Measurements from ENCODE around the gene OBSCN. TPM values are rescaled to one million over a fixed set of nuclear protein-coding genes. Genes with fewer than 3 reads are reported as not detected.

OBSCN gene
- total RNA-seq, 1 experiment from 2014 or later: 5.6 TPM

DNA sequence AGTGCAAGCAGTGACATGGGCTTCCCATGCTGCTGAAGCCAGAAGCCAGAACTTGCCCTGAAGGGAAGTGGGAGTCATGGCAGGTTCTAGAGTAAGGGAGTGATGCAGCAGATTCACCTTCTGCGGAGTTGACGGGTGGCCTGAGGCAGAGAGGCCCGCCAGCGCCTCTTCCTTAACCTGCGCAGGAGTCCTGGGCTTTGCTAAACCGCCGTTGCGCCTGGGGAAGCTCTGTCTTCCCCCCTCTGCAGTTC lies 67.3 kb downstream of the OBSCN start:
- H3K27me3 Mint-ChIP-seq (ENCODE audit: insufficient read depth, unreplicated experiment): no peaks in the 10 kb centered on the region
- CTCF ChIA-PET: interaction anchor here (0.9 kb wide), 1 partner anchor 275 kb away, joined by 6 read pairs; no protein-coding TSS in a partner anchor
- H3K36me3 ChIP-seq (ENCODE audit: control insufficient read depth, insufficient read depth, low read length): no peaks in the 10 kb centered on the region
- H3K27me3 ChIP-seq (replicated peaks; ENCODE audit: control insufficient read depth, insufficient read depth, low read length): no peaks in the 10 kb centered on the region
- no TSS peak for BruUV-seq (replicated peaks)
- no peaks in the 10 kb centered on the region for H3K9me3 ChIP-seq
- intact Hi-C loops (cut with micrococcal nuclease; ENCODE audit: unreplicated experiment): no loop called here
- H3K27ac Mint-ChIP-seq (ENCODE audit: unreplicated experiment): no peak overlapping the region
- no peak for DNase-seq
- TF ChIP-seq, protein P1, sequence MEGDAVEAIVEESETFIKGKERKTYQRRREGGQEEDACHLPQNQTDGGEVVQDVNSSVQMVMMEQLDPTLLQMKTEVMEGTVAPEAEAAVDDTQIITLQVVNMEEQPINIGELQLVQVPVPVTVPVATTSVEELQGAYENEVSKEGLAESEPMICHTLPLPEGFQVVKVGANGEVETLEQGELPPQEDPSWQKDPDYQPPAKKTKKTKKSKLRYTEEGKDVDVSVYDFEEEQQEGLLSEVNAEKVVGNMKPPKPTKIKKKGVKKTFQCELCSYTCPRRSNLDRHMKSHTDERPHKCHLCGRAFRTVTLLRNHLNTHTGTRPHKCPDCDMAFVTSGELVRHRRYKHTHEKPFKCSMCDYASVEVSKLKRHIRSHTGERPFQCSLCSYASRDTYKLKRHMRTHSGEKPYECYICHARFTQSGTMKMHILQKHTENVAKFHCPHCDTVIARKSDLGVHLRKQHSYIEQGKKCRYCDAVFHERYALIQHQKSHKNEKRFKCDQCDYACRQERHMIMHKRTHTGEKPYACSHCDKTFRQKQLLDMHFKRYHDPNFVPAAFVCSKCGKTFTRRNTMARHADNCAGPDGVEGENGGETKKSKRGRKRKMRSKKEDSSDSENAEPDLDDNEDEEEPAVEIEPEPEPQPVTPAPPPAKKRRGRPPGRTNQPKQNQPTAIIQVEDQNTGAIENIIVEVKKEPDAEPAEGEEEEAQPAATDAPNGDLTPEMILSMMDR (IDR thresholded peaks at IDR 0.05; ENCODE audit: insufficient read depth in 1 of 2, low read depth in 1 of 2, low read length in 1 of 2, severe bottlenecking in 1 of 2, unreplicated experiment in 1 of 2): no peak
- no peaks in the 10 kb centered on the region for H3K4me1 Mint-ChIP-seq (ENCODE audit: low read depth, unreplicated experiment)
- H3K4me1 ChIP-seq: no peaks in the 10 kb centered on the region; the same call in 1 of the 2 replicates
- H3K9me3 Mint-ChIP-seq (ENCODE audit: unreplicated experiment): no peaks in the 10 kb centered on the region
- peak overlapping the region; percentile 77 for H3K4me3 ChIP-seq (ENCODE audit: low read depth, low read length)
- POLR2A ChIA-PET: interaction anchor here (0.9 kb wide), 1 partner anchor 182 kb away, joined by 3 read pairs; no protein-coding TSS in a partner anchor
- H3K36me3 Mint-ChIP-seq (ENCODE audit: insufficient read depth, unreplicated experiment): peaks cover 6% of the 10 kb centered on the region
- peak overlapping the region; percentile 75 for H3K4me3 Mint-ChIP-seq (ENCODE audit: unreplicated experiment)

DNA sequence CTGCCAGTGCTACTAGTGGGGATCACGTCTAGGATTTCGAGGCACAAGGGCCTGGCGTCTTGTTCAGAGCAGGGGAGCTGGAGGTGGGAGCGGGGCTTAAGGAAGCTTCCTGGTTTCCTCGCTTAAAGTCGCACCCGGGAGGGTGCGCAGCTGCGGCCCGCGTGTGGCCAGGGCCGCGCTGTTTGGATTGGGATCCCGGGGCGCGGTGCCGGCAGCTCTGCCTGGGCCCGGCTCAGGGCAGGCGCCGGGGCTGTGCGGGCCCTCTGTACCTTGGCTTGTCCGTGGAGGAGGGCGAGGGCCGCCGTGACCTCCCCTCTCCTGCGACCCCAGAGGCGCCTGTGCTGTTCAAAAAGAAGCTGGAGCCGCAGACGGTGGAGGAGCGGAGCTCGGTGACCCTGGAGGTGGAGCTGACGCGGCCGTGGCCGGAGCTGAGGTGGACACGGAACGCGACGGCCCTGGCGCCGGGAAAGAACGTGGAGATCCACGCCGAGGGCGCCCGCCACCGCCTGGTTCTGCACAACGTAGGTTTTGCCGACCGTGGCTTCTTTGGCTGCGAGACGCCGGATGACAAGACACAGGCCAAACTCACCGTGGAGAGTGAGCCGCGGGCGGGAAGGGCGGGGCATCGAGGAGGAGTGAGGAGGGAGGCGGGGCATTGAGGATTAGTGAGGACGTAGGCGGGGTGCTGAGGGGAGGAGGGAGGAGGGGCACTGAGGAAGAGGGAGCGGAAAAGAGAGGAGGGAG lies 67.8 kb downstream of the OBSCN start:
- Histone ChIP-seq H3K4me3 (ENCODE audit: low read depth, low read length) (peak overlapping the region; percentile 77), H3K27me3 (replicated peaks; ENCODE audit: control insufficient read depth, insufficient read depth, low read length) (no peaks in the 10 kb centered on the region), H3K36me3 (ENCODE audit: control insufficient read depth, insufficient read depth, low read length) (no peaks in the 10 kb centered on the region), H3K4me1 (no peaks in the 10 kb centered on the region; the same call in 1 of the 2 replicates), H3K9me3 (no peaks in the 10 kb centered on the region)
- H3K27me3 Mint-ChIP-seq (ENCODE audit: insufficient read depth, unreplicated experiment): no peaks in the 10 kb centered on the region
- ChIA-PET POLR2A (interaction anchor here (0.6 to 0.9 kb wide), 2 partner anchors 53 to 182 kb away, joined by 3 read pairs; no protein-coding TSS in a partner anchor), CTCF (interaction anchor here (0.5 to 0.9 kb wide), 3 partner anchors 62 to 276 kb away, joined by 3 to 6 read pairs (median 3); no protein-coding TSS in a partner anchor)
- peak overlapping the region; percentile 75 for H3K4me3 Mint-ChIP-seq (ENCODE audit: unreplicated experiment)
- TF ChIP-seq, protein P1 (IDR thresholded peaks at IDR 0.05; ENCODE audit: insufficient read depth in 1 of 2, low read depth in 1 of 2, low read length in 1 of 2, severe bottlenecking in 1 of 2, unreplicated experiment in 1 of 2): no peak
- no peak overlapping the region for H3K27ac Mint-ChIP-seq (ENCODE audit: unreplicated experiment)
- no peaks in the 10 kb centered on the region for H3K4me1 Mint-ChIP-seq (ENCODE audit: low read depth, unreplicated experiment)
- H3K36me3 Mint-ChIP-seq (ENCODE audit: insufficient read depth, unreplicated experiment): peaks cover 6% of the 10 kb centered on the region
- intact Hi-C loops (cut with micrococcal nuclease; ENCODE audit: unreplicated experiment): no loop called here
- BruUV-seq (replicated peaks): TSS peak; percentile 54
- H3K9me3 Mint-ChIP-seq (ENCODE audit: unreplicated experiment): no peaks in the 10 kb centered on the region
- peak; percentile 76 to 89 for DNase-seq

DNA sequence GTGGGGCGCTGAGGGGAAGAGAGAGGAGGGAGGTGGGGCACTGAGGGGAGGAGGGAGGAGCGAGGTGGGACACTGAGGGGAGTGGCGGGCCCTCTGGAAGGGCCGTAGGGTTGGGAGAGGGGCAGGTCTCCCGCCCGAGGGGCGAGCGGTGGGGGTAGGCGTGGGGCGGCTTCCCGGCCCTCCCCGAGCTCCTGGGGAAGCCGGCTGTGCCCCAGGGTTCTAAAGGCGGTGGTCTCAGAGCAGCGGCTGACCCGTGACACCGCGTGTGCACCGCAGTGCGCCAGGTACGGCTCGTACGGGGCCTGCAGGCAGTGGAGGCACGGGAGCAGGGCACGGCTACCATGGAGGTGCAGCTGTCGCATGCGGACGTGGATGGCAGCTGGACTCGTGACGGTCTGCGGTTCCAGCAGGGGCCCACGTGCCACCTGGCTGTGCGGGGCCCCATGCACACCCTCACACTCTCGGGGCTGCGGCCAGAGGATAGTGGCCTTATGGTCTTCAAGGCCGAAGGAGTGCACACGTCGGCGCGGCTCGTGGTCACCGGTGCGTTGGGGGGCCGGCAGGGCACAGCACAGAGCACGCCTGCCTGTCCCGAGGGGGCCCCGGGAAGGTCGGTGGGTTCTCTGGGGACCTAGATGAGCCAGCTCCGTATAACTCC lies 68.5 kb downstream of the OBSCN start:
- Histone ChIP-seq H3K27me3 (replicated peaks; ENCODE audit: control insufficient read depth, insufficient read depth, low read length) (no peaks in the 10 kb centered on the region), H3K4me3 (ENCODE audit: low read depth, low read length) (peak overlapping the region; percentile 77), H3K4me1 (no peaks in the 10 kb centered on the region; the same call in 1 of the 2 replicates), H3K9me3 (no peaks in the 10 kb centered on the region), H3K36me3 (ENCODE audit: control insufficient read depth, insufficient read depth, low read length) (no peaks in the 10 kb centered on the region)
- Mint-ChIP-seq H3K9me3 (ENCODE audit: unreplicated experiment) (no peaks in the 10 kb centered on the region), H3K4me1 (ENCODE audit: low read depth, unreplicated experiment) (no peaks in the 10 kb centered on the region), H3K27ac (ENCODE audit: unreplicated experiment) (no peak overlapping the region), H3K4me3 (ENCODE audit: unreplicated experiment) (peak overlapping the region; percentile 75), H3K36me3 (ENCODE audit: insufficient read depth, unreplicated experiment) (peaks cover 6% of the 10 kb centered on the region), H3K27me3 (ENCODE audit: insufficient read depth, unreplicated experiment) (no peaks in the 10 kb centered on the region)
- peak in 1 of 2 experiments; percentile 35 for DNase-seq
- ChIA-PET CTCF (interaction anchor here (0.5 to 0.9 kb wide), 3 partner anchors 63 to 277 kb away, joined by 3 to 6 read pairs (median 3); no protein-coding TSS in a partner anchor), POLR2A (interaction anchor here (0.6 kb wide), 1 partner anchor 53 kb away, joined by 3 read pairs; no protein-coding TSS in a partner anchor)
- BruUV-seq (replicated peaks): no TSS peak
- TF ChIP-seq, protein P1 (IDR thresholded peaks at IDR 0.05; ENCODE audit: insufficient read depth in 1 of 2, low read depth in 1 of 2, low read length in 1 of 2, severe bottlenecking in 1 of 2, unreplicated experiment in 1 of 2): no peak
- intact Hi-C loops (cut with micrococcal nuclease; ENCODE audit: unreplicated experiment): no loop called here
